HG03442 (cell line): ENCODE measurements around the gene CEP41.
A peak's percentile ranks its signal among the peaks of the same experiment; 100 is the strongest.

Experiments used
- ATAC-seq: cut with Tn5 transposase; IDR thresholded peaks from one replicate; pipeline ENCODE4 v1.9.1; 2021; ENCODE audit warnings: mild to moderate bottlenecking, moderate library complexity; ENCODE audit not compliant: unreplicated experiment

The CEP41 gene

DNA sequence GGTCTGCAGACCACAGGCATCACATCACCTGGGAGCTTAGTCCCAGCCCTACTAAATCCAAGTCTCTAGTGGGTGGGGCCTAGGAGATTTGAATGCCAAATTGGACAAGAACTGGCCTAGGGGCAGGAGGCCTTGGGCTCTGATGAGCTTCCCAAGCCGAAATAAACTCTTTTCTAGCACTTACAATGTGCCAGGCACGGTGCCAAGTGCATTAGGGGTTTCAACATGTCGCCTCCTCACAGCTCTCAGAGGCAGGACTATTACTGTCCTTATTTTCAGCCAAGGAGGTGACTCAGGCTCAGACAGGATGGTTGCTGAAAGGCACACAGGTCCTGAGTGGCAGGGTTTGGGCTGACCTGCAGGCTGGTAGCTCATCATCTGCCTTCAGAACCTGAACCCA is 69.8 kb downstream of the CEP41 start:
- no peak for ATAC-seq

DNA sequence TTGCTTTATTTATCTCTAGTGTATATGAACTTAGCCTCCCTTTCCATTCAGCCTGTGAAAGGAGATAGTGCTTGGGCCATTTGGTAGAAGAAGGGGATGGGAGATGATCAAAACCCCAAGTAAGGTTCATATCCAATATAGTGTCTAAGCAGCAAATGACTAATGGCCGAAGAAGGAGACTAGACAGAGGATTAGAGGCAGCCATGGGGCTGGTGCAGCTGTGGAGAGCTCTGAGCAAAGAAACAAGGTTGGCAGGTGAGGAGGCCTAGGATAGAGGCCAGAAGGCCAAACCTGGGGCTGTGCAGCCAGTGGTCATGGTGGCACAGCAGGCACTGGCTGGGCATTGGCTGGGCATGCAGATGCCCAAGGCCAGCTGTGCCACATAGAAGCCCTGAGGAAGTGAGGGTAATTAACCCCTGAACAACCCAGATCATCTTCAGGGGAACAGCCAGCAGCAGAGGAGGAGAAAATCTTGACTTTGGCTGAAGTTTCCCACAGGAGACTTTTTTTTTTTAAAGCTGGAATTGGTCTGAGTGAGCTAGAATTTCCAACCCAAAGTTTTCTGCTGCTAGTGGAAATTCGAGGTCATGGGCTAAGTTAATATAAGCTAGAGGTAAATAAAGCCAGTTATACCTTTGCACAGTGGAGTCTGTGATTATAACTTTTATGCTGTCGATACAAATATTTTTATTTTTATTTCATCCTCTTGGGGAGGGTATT is 70.8 kb downstream of the CEP41 start:
- no peak for ATAC-seq

DNA sequence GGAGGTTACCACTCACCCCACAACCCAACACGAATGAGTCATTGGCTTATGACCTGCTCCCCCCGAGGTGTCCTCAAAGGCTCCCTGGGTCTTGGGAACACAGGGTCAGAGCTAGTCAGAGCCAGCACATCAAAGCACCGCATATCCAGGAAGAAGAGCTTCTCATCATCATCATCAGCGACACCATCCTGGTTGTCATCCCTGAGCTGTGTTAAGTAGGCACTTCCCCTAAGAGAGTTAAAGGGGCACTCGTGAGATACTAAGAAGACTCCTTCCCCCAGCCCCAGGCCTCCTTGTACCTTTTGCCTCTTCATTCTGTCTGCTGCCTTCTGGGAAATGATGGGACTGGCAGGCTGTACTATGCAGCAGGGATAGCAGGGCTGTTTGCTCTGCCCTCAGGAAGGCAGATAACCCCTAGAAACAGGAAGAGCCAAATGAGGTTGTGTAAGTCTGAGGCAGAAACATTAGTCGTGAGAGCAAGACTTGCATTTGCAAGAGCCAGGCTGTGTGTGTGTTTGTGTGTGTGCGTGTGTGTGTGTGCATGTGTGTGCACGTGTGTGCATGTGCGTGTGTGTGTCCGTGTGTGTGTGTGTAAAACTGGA is 71.6 kb downstream of the CEP41 start:
- ATAC-seq: no peak

DNA sequence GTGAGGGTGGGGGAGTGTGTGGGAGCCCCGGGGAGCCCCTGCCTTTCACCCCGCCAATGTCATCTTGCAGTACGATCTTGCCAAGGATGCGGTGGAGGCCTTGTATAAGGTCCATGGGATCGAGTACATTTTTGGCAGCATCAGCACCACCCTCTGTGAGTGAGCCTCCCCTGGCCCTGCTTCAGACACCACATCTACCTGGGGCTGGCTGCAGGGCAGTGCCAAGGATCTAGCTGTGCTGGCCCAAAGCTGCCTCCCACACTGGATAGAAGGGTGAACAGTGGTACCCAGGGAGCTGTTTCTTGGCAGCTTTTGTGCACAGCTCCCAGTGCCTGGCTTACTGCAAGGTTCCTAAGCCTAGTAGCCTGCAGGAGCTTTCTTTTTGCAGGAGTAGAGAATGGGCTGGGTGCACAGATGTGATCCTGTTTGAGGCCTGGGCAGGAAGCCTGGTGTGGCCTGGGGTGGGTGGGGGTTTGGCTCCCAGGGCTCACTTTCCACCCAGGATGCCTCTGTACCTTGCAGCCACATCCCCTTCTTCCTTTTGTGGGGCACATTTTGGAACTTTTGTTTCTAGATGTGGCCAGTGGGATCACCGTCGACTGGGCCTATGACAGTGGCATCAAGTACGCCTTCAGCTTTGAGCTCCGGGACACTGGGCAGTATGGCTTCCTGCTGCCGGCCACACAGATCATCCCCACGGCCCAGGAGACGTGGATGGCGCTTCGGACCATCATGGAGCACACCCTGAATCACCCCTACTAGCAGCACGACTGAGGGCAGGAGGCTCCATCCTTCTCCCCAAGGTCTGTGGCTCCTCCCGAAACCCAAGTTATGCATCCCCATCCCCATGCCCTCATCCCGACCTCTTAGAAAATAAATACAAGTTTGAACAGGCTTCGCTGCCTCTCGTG is 72.7 kb downstream of the CEP41 start:
- ATAC-seq: no peak

DNA sequence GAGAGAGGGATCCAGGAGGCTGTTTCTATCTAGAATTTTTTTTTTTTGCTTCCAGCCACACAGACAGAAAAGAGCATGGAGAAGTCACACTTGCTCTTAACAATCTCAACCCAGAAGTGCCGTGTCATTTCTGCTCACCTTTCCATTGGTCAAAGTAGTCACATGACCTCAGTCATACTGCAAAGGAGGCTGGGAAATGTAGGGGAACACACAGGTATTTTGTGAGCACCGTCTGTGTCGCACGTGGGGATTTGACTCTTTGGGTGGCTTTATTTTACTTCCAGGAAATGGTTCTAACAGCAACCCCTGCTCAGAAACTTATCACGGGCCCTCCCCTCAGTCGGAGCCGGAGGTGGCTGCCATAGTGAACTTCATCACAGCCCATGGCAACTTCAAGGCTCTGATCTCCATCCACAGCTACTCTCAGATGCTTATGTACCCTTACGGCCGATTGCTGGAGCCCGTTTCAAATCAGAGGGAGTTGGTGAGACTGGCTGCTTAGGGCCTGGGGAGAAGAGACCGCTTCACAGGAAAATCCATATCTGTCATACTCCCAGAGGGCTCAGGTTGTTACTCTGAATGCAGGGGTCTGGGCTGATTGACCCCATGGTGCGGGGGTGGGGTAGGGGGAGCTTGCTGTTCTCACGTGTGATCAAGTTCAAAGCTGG is 73.6 kb downstream of the CEP41 start:
- ATAC-seq: no peak

DNA sequence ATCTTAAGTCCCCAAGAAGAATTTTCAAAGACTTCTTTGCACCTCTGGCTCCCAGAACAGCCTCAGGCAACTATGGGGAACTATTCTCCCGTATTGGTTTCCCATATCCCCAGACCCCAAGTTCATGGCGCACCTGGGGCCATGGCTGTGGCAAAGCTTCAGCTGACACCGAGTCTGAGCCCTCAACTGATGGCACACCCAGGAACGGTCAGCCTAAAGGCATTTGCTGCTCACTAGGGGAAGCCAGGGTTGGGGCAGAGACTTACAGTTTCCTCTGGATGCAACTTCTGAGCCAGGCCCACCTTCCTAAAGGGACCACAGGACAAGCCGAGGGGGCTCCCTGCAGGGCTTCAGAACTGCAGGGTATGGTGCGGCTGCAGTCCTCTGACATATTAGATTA is 74.3 kb downstream of the CEP41 start:
- ATAC-seq: no peak

DNA sequence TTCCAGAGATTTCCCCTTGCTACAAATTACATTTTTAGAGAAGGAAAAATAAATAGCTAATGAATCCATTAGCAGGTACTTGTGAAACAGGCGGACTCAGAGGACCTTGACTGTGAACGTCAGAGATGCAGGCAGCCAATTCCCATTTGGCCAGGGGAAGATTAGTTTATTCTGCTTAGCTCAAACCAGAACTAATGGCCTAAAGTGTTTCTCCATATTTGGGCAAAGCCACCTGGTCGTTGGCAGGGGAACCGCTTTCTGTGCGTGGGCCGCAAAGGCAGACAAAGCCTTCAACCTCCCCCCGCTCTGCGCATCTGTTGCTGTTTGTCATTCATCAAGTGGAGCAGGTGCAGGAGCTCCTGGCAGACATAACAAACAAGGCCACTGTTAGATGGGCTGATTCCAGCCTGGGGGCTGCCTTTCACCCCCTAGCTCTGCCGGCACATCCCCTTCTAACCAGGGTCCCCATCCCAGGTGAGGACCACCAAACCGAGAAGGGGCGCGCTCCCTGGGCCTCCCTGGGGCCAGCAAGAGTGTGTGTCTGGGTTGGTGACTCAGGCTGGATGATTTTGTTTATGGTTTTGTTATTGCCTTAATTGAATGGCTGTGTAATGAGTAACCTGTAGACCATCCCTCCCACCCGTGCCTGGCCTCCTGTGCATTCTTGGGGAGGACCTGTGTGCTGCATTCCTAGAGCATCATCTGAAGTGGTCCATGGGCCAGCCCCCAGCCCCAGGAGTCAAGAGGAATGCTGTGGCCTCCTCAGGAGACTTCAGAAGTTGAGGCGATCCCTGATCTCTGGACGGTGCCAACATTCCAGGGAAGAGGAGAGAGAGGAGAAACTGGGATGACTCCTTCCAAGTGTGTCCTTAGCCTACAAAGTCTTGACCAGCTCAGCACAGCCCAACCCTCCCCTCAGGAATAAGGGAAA is 75.0 kb downstream of the CEP41 start:
- peak; percentile 48 for ATAC-seq

DNA sequence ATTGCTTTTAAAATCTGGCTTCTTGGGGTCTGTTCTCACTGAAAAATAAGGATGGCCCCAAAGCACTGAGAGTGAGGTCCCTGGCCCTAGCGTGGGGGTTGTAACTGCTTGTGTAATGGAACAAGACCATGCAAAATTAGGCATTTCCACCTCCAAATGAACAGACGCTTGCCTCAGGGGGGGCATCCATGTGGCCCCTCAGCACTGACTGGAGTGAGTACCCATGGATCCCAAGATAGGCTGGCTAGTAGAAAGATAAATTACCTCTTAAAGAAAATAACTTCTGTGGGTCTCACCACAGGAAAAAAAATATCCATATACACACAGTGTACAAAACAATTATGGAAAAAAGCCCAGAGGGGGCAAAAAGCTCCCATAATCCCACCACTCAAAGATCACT is 75.7 kb downstream of the CEP41 start:
- ATAC-seq: no peak

DNA sequence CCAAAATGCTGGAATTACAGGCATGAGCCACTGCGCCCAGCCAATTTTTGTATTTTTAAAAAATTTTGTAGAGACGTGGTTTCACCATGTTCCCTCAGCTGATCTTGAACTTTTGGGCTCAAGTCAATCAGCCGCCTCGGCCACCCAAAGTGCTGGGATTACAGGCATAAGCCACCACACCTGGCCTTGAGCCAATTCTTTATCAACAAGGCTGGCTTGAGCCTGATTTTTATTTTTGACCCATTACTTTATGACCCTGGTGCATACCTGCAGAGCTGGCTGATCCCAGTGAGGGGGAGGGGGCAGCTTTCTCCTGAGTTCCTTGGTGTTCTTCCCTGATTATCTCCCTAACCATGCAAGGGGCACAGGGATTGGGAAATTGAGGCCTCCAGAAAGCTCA is 76.4 kb downstream of the CEP41 start:
- ATAC-seq: no peak

DNA sequence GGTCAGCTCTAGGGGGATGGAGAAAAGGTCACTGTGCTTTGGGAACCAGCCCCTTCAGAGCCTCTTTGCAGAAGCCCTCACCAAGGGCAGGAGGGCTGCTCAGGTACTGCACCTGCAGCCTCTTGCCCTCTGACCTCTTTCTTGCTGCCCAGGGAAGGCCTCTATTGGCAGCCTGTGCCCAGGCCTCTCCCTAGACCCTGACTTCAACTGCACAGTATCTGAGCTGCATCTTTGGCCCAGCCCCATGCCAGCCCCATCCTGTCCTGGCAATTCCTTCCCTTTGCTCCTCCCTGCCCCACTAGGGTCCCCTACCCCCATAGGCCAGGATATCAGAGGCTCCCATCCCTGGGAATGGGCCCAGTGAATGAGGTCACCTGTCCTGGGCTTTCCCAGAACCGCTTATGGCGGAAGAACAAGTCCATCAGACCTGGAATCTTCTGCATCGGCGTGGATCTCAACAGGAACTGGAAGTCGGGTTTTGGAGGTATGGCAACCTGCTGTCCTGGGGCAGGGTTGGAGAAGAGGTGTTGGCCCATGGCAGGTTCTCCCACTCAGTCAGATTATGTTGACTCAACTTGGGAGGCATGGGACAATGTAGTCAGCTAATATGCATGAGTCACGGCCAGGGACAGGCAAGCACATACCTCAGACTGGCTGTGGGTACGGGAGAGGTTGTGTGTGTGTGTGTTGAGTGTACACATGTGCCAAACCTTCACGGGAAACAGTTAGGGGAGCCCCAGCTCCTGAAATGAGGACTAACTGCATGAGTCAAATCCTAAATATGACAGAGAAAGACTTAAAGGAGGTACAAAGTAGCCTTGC is 77.6 kb downstream of the CEP41 start:
- peak; percentile 50 for ATAC-seq

DNA sequence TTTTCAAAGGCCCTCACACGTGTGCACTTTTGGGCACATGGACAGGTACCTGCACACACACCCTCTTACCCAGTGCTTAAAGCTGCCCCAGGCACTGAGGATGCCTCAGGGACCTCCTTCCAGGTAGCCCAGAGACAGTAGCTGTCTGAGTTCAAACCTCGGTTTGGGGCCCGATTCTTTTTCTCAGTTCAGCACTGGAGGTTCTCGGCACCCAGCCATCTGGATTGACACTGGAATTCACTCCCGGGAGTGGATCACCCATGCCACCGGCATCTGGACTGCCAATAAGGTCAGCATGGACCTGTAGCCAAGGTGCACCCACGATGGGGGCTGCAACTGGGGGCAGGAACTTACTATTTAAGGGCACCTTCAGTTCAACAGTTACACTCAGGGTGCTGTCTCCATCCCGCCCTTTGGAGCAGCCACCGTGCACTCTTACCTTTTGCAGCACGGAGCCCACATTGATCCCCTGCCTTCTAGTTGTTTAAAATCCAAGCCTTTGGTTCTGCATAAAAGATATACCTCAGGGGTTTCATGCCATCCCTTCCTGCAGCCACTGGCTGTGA is 78.5 kb downstream of the CEP41 start:
- ATAC-seq: no peak

DNA sequence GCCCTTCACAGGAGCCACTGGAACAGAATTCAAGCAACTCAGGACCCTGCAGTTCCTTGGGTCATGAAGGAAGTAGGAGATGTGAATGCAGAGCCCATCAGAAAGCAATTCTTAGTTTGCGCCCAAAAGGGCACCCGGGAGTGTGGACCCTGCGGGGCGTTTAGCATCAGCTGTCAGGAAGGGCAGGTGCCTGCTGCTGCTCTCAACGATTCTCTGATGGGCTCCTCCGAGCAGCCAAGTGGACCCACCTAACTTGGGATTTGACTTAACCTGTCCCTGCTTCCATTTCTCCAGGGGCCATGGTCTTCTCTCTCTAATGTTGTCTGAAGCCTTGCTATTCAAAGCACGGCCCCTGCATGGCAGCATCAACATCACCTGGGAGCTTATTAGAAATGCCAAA is 79.1 kb downstream of the CEP41 start:
- ATAC-seq: no peak

DNA sequence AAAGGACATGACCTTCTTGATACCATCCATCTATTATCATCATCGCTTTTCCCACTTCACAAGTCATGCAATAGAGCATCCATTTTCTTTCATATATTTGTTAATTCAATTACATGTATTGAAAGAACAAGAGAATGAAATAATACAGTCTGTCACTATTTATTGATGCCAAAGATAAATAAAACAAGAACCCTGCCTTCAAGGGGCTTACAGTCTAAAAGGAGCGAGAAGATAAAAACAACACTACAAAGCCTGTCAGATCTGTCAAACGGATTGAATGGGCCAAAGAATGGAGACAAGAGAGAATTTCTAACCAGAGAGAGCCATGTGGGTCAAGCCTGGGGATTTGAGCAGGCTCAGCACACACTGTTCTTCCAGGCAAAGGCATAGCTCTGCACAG is 80.3 kb downstream of the CEP41 start:
- no peak for ATAC-seq

DNA sequence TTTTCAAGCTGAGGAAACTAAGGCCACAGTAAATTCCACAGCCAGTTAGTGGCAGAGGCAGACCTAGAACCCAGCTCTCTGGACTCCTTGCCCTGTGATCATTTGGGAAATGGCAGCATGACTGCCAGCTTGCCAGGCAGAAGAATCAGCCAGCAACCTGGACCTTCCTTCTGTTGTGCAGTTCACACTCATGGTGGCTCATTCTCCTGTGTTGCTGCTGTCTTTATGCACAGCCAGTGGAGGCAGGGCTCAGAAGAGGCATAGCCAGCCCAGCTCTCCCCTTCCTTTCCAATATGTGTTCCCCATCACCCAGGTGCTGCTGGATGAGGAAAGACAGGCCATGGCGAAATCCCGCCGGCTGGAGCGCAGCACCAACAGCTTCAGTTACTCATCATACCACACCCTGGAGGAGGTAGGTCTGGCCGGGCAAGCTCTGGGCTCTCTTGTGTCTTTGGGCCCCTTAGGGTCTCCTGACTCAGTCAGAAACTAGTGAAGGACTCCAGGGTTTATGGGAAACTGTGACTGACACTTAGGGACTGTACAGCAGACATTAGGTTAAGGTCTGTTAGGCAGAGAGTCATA is 81.4 kb downstream of the CEP41 start:
- no peak for ATAC-seq

DNA sequence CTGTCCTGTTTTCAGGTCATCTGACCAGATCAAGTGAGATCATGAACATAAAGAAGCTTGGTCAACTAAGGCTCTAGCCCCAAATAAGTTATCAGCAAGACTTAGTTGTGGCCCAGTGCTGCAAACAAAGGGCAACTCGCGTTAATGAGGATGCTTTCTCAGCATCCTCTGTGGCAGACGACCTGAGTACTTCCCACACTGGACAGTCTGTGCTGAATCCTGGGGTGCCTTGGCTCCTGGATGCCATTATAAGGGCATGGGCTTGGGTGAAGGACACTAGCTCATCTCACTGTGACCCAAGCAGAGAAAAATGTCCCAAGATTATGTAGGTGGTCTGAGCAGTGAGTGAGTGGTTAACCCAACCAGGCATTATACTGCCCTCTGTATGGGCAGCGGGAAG is 82.3 kb downstream of the CEP41 start:
- no peak for ATAC-seq

DNA sequence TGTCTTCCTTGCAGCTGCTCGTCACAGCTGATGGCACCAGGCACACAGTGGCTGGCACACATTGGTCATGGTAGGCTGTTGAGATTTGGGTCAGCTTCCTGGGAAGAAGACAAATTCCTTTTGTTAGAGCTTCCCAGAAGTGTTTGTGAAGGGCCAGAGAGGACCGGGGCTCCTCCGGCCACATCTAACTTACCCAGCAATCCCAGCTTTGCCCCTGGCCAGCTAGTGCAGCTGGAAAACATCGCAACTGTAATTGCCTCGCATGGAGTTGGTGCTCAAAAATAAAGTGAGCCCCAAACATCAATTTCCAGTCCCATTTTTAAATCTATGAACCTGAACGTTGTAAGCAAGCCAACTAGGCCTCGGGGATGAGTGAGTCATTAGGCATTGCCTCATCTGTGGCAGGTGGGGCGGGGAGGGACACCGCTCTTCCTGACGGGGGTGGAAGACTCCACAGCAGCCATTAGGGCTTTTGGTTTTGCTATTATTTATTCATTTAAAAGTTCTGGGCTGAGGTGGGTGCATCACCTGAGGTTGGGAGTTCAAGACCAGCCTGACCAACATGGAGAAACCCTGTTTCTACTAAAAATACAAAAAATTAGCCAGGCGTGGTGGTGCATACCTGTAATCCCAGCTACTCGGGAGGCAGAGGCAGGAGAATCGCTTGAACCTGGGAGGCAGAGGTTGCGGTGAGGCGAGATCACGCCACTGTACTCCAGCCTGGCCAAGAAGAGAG is 83.8 kb downstream of the CEP41 start:
- no peak for ATAC-seq

DNA sequence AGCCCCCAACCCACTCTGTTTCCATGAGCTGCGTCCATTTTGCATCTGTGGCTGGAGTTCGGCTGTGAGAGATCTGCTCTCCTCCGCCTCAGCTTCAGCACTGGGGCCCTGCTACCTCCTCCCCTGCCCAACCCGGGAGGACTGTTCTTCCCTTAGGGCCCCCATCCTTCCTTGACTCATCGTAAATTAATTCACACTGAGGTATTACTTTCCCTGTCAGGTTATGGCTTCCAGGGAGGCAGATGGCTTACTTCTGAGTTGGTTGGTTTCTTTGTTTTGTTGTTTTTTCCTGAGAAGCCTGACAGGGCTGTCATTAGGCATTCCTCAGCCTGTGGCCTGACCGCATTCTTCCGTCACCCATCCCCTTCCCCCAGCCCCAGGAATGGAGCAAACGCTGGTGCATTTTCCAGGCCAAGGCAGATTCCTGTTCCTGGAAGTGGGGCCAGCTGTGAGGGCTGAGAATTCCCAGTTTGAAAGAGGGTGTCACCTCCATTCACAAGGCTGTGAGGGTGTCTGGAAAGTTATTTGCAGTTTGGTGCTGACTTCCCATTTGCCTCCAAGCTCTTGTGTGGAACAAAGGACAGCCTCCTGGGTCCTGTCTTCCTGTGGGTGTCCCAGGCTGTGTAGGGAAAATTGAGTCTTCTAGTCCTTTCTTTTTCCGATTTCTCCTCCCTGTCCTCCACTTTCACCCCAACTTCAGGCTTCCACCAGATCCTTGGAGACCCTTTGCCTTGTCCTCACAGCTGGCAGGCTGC is 84.5 kb downstream of the CEP41 start:
- ATAC-seq: no peak
